HG03520 (cell line): ENCODE results near the gene RAB27A.
"Not testable (repeated sequence)": the region's sequence is repeated elsewhere in the genome, so short reads cannot be mapped to it uniquely, and the experiment has no call there.

Experiments used
- ATAC-seq: cut with Tn5 transposase; IDR thresholded peaks from one replicate; pipeline ENCODE4 v1.9.1; 2021; ENCODE audit warnings: mild to moderate bottlenecking, moderate library complexity; ENCODE audit not compliant: unreplicated experiment

RAB27A gene

DNA sequence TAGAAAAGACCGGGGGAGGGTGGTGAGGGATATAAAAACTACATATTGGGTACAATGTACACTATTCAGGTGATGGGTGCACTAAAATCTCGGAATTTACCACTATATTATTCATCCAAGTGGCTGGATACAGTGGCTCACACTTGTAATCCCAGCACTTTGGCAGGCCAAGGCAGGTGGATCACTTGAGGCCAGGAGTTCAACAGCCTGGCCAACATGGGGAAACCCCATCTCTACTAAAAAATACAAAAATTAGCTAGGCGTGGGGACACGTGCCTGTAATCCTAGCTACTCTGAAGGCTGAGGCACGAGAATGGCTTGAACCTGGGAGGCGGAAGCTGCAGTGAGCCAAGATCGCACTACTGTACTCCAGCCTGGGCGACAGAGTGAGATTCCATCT is 37.4 kb downstream of the RAB27A start:
- ATAC-seq, result not testable (repeated sequence)

- ATAC-seq, result no peak
Measured at GRCh38 chr15:55250941-55251340, 38.7 kb downstream of the RAB27A start.

- no peak for ATAC-seq
Measured at GRCh38 chr15:55250392-55250791, 39.2 kb downstream of the RAB27A start.

GRCh38 chr15:55249885-55250284 is 39.7 kb downstream of the RAB27A start:
- not testable (repeated sequence) for ATAC-seq

GRCh38 chr15:55248895-55249294 is 40.7 kb downstream of the RAB27A start:
- no peak for ATAC-seq

GRCh38 chr15:55247766-55248427 is 41.7 kb downstream of the RAB27A start:
- ATAC-seq, result no peak

DNA sequence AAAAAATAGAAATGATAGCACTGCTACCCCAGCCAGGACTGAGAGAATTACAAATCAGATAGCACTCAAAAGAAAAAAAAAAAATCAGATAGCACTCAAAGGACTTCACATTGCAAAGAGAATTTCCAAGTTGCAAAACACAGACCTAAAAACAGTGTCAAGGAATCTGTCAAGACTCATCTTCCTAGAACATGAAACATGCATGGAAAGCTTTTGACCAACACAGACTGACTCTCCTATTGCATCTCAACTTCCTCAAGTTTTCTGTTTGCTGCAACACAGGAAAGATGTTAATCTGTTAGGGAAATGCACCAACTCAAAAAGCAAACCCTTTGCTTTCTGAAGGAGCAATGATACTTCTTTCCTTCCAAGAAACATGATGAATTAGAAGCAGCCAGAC is 42.3 kb downstream of the RAB27A start:
- no peak for ATAC-seq

DNA sequence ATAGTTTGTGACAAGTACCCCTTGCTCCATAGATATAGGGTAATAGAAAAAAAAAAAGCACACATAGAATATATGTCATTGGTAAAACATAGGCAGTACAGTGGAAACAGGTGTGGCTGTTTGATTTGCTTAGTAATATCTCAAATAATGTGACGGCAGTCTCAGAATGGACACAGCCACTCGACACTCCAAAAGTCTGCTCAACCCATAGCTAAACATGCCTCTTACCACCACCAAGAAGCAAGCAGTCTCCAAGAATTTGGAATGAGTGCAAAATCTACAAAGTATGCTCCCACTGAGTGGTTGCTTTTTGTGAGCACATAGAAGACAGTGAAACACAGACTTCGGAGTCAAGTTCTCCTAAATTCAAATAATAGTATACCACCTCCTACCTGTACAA is 43.0 kb downstream of the RAB27A start:
- ATAC-seq, result no peak

DNA sequence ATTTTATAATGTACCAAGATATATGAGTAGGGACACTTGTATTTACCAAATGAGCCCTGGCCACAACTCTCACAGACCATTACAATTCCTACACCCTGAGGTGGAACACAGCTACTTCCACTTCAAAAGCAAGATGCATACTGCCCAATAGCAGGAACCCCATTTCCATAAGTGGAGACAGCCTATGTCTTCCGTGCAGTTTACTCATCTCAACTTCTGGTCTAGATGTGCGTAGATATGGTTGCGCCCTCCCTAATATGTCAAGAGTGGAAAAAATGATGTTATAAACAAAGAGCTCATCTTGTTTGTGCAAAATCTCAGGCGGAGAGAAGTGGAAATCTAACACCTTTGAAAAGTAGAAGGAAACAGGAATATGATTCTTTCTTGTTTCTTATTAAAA is 44.6 kb downstream of the RAB27A start:
- ATAC-seq, result no peak

- ATAC-seq, result no peak
Measured at GRCh38 chr15:55241891-55242290, 47.7 kb downstream of the RAB27A start.

GRCh38 chr15:55241186-55241585 is 48.4 kb downstream of the RAB27A start:
- no peak for ATAC-seq

- no peak for ATAC-seq
Measured at GRCh38 chr15:55240125-55240760, 49.4 kb downstream of the RAB27A start.

- ATAC-seq, result no peak
Measured at GRCh38 chr15:55239440-55240124, 50.0 kb downstream of the RAB27A start.

GRCh38 chr15:55238877-55239276 is 50.7 kb downstream of the RAB27A start:
- ATAC-seq, result no peak

DNA sequence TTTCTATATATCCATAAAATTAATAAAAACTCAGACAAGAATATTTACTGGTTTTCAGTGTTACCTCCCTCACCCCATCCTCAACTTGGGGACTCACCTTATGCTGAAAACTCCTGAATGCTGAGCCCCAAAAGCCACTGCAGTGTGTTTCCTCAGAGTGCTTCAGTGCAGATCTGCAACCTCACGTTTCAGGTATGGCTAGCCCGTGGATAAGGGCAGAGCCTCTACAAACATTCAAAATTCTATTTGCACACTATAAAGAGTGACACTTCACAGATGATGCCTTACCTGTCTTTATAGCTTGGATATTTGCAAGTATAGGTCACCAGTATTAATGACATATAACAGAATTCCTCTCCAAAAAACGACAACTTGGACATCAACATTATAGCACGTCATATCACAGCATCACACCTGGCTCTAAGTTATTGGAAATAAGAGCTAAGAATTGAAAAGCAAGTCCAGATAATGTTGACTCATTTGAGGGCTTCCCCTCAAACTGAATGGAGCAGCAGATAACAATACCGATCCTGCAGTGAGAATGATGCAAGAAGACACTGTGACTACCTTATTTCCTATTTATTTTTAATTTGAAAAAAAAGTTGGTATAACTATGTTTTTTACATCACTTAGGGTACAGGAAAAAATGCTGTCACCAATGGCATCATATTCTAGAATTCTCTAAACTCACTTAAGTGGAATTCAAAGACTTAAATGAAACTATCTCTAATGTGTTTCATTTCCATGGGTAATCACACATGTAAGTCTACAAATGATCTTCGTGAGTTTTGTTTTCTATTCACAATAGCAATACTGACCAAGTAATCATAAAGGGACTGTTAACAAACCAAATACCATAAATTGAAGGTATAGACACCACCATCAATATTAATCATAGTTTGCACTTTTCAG is 52.1 kb downstream of the RAB27A start:
- no peak for ATAC-seq

GRCh38 chr15:55235546-55236036 is 54.0 kb downstream of the RAB27A start:
- no peak for ATAC-seq

DNA sequence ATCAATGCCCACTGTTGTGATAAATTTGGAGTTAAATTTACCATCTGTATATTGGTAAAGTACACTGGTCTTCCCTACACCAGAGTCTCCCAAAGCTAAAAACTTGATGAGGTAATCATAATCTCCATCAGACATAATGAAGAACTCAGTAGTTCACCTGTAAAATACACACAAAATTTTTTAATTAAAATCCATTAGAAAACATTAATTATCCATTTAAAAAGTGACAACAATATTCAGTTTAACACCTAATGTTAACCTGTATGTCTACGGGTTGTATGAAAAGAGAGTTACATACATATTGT is 54.9 kb downstream of the RAB27A start:
- no peak for ATAC-seq

DNA sequence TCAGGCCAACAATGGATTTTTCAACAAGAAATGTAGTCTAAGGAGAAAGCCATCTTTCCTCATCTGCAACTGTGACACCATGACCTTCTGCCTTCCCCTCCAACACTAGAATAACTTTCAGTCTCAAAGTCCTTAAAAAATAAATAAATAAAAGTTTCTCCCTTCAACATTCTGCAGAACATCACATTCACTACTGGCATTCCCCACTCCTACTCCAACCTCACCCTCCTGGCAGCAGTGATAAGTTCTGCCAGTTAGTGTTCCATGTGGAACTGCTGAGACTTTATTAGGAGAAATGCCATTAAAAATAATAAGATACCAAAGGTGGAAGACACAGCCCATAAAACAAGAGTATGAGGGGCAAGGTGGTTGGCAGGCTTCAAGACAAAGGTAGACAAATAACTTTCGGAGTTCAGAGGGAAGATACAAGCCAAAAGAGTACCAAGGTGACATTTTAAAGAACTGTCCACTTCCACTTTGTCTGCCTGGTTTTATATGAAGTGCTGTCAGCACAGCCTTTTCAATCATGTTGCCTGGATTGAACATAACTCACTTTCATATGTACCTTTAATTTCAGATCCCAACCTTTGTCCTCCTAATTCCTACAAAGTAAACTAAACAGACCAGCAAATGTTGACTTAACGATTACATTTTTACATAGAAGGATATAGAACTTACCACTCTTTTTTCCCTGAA is 55.4 kb downstream of the RAB27A start:
- ATAC-seq, result no peak

GRCh38 chr15:55231455-55231854 is 58.2 kb downstream of the RAB27A start:
- ATAC-seq, result no peak

- ATAC-seq, result no peak
Measured at GRCh38 chr15:55230953-55231352, 58.7 kb downstream of the RAB27A start.
